HG03280 (cell line): ENCODE data around the gene SUGCT.
"Not testable (repeated sequence)": the region's sequence is repeated elsewhere in the genome, so short reads cannot be mapped to it uniquely, and the experiment has no call there.

ENCODE experiments used
- ATAC-seq: cut with Tn5 transposase; IDR thresholded peaks from one replicate; pipeline ENCODE4 v1.9.1; 2021; ENCODE audit warnings: mild to moderate bottlenecking, moderate library complexity; ENCODE audit not compliant: unreplicated experiment

SUGCT gene

GRCh38 chr7:40602351-40602750 lies 467.5 kb downstream of the SUGCT start:
- not testable (repeated sequence) for ATAC-seq

DNA sequence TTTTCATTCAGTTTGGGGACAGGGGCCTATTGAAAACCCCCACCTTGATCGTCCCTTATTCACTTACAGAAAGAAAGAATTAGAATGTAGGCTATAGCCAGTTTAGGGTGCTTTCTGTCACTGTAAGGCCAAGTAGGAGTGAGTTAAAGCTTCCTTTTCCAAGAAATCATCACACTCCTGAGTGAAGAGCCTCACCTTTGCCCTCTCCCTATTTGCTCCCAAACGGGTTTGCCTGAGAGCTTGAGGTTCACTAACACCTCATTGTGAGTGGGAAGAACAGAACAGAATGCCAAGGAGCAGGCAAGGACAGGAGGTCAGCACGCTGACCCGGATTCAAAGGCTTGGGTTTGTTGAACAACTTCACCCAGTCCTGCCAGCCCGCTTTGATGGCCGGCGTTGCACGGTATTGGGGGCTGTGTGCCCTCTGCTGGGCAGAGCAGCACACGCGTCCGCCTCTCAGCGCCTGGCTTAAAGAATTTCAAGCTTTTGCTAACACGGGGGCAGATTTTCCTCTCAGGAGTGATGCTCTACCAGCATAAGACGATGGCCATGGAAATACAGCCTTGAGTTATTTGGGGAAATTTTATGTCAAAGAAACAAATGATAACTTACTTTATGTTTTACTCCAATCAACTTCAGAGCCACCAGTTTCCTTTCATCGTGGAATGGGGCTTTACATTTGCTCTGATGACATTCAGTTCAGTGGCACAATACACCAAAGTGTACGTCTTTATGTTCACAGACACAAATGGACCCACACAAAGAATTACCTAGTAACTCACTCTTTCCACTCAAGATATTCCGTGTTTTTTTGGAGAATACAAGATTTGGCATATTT lies 470.0 kb downstream of the SUGCT start:
- ATAC-seq, result peak; percentile 88

- no peak for ATAC-seq
Measured at GRCh38 chr7:40608321-40609075, 473.7 kb downstream of the SUGCT start.

GRCh38 chr7:40610461-40610860 lies 475.7 kb downstream of the SUGCT start:
- no peak for ATAC-seq

DNA sequence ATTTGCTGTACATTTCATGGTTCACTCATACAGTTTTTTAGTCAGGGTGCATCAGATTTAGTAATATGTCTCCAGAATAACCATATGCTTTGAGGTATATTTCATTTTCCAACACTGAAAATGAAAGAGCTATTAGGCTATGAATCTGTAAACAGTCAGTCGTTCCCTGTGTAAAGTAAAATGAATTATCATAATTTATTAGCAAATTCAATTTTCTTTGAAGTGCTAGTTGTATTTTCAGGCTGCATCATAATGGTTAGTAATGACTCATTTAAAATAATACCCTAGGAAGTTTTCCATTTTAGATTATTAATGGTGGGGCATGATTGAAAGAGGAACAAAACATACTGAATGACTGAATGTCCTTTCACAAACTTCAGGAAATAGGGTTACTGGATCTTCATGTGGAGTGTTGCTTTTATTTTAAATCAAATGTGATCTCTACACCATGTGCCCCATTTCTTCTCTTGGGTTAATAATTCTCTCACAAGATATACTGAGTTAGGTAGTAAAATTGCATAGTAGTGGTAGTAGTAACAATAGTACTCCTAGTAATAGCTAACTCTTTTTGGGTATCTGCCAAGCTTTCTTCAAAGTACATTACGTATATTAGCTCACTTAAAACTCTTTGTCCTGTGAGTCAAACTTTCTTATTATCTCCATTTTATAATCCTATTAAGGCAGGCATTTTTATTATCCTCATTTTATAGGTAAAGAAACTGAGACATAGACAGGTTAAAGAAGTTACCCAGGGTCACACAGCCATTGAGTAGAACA lies 476.5 kb downstream of the SUGCT start:
- ATAC-seq, result no peak

DNA sequence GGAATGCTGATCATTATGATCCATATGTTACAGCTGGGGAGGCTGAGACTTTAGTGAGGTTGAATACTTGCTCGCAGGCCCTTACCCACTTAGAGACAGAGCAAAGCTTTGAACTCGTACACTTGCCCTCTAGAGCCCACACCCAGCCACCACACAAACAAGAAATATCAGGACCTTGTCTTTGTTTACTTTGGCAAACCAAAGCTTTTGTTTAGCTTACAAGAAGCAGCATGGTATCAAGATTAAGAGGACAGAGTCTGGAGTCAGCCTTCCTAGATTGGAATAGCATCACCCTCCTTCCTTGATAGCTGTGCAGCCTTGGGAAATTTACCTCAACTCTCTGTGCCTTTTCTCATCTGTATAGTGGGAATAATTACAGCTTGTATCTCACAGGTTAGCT lies 477.5 kb downstream of the SUGCT start:
- ATAC-seq, result no peak

GRCh38 chr7:40619647-40620046 lies 484.8 kb downstream of the SUGCT start:
- ATAC-seq, result no peak

- no peak for ATAC-seq
Measured at GRCh38 chr7:40621592-40621998, 486.8 kb downstream of the SUGCT start.

- no peak for ATAC-seq
Measured at GRCh38 chr7:40622941-40623501, 488.2 kb downstream of the SUGCT start.

- ATAC-seq, result no peak
Measured at GRCh38 chr7:40623863-40624262, 489.1 kb downstream of the SUGCT start.

GRCh38 chr7:40627361-40627760 lies 492.6 kb downstream of the SUGCT start:
- not testable (repeated sequence) for ATAC-seq

DNA sequence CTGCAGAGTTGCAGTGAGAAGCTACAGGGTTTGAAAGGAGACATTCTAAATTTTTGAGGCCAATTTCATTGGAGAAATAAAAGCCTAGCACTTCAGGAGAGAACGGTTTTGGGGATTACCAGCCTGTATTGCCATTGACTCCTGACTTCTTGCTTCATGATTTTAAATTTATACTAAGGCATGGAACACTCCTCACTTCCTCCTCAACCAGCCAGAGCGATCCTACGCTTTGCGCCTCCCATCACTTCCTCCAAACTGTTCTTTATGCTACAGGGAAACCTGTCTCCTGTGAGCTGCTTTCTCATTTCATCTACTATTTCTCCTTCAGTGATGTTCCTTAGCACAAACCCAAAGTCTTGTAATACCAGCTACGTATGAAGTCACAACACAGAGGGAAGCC lies 495.1 kb downstream of the SUGCT start:
- no peak for ATAC-seq

DNA sequence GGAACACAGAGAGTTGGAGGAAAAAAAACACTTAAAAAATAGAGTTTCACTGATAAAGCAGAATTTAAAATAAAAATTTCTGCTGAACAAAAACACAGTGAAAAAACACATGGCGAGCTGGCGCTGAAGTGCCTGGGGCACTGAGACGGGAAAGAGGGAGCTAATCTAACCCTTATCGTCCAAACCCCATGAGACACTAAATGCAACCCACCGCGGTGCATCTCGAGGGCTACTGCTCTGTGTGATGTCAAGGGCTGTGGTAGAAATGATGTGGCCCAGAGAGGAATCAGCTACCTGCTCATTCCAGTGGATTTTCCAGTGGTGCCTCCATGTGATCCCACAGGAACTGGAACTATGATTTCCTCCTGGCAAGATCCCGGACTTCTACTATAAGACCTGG lies 499.3 kb downstream of the SUGCT start:
- no peak for ATAC-seq

- no peak for ATAC-seq
Measured at GRCh38 chr7:40638545-40639320, 503.9 kb downstream of the SUGCT start.

- no peak for ATAC-seq
Measured at GRCh38 chr7:40640566-40640965, 505.8 kb downstream of the SUGCT start.

DNA sequence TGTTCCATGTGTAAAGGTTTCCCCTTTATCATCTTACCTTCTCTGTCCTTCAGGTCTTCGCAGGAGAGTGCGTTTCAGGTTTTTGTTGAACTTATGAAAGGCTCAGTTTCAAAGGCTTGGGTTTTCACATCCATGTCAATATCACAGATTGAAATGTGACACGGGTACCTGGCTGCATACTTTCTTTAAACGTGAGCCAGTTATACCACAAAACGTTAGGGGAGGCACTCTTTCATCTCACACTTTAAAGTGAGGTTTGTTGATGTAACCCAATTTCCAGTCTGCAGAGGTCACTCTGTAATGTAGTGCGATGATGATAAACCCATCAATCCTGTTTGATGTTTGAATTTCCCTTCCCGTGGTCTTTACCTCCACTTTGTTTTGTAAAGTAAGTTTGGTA lies 506.9 kb downstream of the SUGCT start:
- ATAC-seq, result no peak

DNA sequence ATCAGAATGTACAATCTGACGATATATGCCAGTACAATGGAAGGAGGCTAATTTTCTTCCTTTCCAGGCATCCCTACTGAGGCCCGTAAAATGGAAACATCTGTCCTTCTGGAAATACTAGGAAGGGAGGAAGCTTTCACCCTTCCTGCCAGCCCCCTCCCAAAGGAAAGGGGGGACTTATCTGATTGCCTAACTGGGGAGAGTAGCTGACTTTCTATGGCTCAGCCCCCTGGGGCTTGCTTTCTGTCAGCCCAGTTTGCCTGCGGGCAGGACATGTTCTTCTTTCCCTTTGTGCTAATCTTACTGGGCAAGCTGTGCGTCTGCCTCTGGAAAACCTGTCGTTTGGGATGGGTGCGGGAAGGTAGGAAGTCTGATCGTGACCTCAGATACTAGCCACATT lies 508.9 kb downstream of the SUGCT start:
- no peak for ATAC-seq

- no peak for ATAC-seq
Measured at GRCh38 chr7:40644454-40645188, 509.8 kb downstream of the SUGCT start.

DNA sequence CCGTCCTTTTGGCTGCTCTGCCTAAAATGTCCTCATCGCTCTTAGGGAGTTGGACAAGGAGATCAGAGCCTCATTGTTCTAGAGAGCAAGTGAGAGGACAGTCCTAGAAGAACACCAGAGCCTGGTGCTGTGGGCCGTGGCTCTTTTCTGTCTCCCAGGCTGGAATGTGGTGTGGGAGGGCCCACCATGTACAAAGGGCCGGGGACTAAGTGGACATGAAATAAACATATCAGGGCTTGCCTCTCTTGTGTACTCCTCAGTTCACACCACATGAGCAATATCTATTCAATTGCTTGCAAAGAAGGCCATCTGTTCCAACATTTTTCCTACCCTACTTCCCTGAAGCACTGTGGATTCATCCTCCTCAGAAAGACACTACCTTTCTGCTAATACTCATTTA lies 510.4 kb downstream of the SUGCT start:
- no peak for ATAC-seq

- ATAC-seq, result no peak
Measured at GRCh38 chr7:40646717-40647116, 511.9 kb downstream of the SUGCT start.
